ENCODE data around the gene CNTFR. TPM values are rescaled to one million over a fixed set of nuclear protein-coding genes. Genes with fewer than 3 reads are reported as not detected.

CNTFR gene
- polyA plus RNA-seq, 1 donor (not counting 4 experiments of a cell fraction or from before 2014, with no cell fraction given) = 0.42 TPM

- no peak overlapping the region for H3K9ac ChIP-seq (ENCODE audit: control insufficient read depth, extremely low read depth, insufficient read depth, low read length)
- peaks cover 8% of the 10 kb centered on the region for H3K4me1 ChIP-seq (ENCODE audit: control insufficient read depth, extremely low read depth, insufficient read depth, low read length)
- no peak overlapping the region for H2AFZ ChIP-seq (ENCODE audit: control insufficient read depth, low read length)
- H3K4me3 ChIP-seq (ENCODE audit: control insufficient read depth in 2 of 3, extremely low read depth in 1 of 3, insufficient read depth in 2 of 3, low read depth in 1 of 3, low read length in 3 of 3) = no peak overlapping the region
- H3K27ac ChIP-seq (ENCODE audit: control insufficient read depth, insufficient read depth, low read length) = no peak overlapping the region
- no peaks in the 10 kb centered on the region for H3K36me3 ChIP-seq (ENCODE audit: control insufficient read depth in 2 of 2, extremely low read depth in 1 of 2, insufficient read depth in 2 of 2, low read length in 2 of 2)
- H4K20me1 ChIP-seq (ENCODE audit: control insufficient read depth, extremely low read depth, insufficient read depth, low read length) = peaks cover 6% of the 10 kb centered on the region
- no peaks in the 10 kb centered on the region for H3K9me1 ChIP-seq (ENCODE audit: control insufficient read depth, extremely low read depth, insufficient read depth, low read length)
- H3K4me2 ChIP-seq (ENCODE audit: control insufficient read depth, extremely low read depth, insufficient read depth, low read depth, low read length) = no peak overlapping the region
- H3K9me3 ChIP-seq (ENCODE audit: control insufficient read depth, low read depth, low read length) = no peaks in the 10 kb centered on the region
- TF ChIP-seq CTCF (optimal IDR thresholded peaks at IDR 0.05 in 1 of 3, IDR thresholded peaks at IDR 0.05 in 1 of 3, conservative IDR thresholded peaks at IDR 0.05 in 1 of 3; ENCODE audit: extremely low read depth in 1 of 3, insufficient read depth in 2 of 3, low read length in 3 of 3) (no peak), EZH2 (IDR thresholded peaks at IDR 0.05; ENCODE audit: low read length) (no peak)
- dilution Hi-C loops (cut with MboI; ENCODE audit: extremely low pct_ligation_motif_present, low sequenced_read_pairs) = no loop called here
- peaks cover 15% of the 10 kb centered on the region for H3K27me3 ChIP-seq (ENCODE audit: control insufficient read depth, extremely low read depth, insufficient read depth, low read length)
- DNase-seq (ENCODE audit: low read depth, low spot score) (no peak), FAIRE-seq (no peak)
- H3K79me2 ChIP-seq (ENCODE audit: control insufficient read depth, insufficient read depth, low read length) = no peaks in the 10 kb centered on the region
Observed at GRCh38 chr9:34545497-34545896, 44.0 kb downstream of the CNTFR start.

GRCh38 chr9:34544035-34544434 is 45.5 kb downstream of the CNTFR start:
- H3K4me3 ChIP-seq (ENCODE audit: control insufficient read depth in 2 of 3, extremely low read depth in 1 of 3, insufficient read depth in 2 of 3, low read depth in 1 of 3, low read length in 3 of 3) = no peak overlapping the region
- H3K36me3 ChIP-seq (ENCODE audit: control insufficient read depth in 2 of 2, extremely low read depth in 1 of 2, insufficient read depth in 2 of 2, low read length in 2 of 2) = no peaks in the 10 kb centered on the region
- no peak for FAIRE-seq
- no peaks in the 10 kb centered on the region for H3K9me3 ChIP-seq (ENCODE audit: control insufficient read depth, low read depth, low read length)
- DNase-seq (ENCODE audit: low read depth, low spot score) = no peak
- no peak overlapping the region for H3K4me2 ChIP-seq (ENCODE audit: control insufficient read depth, extremely low read depth, insufficient read depth, low read depth, low read length)
- no peak overlapping the region for H3K27ac ChIP-seq (ENCODE audit: control insufficient read depth, insufficient read depth, low read length)
- no peaks in the 10 kb centered on the region for H3K9me1 ChIP-seq (ENCODE audit: control insufficient read depth, extremely low read depth, insufficient read depth, low read length)
- H3K27me3 ChIP-seq (ENCODE audit: control insufficient read depth, extremely low read depth, insufficient read depth, low read length) = peaks cover 10% of the 10 kb centered on the region
- H3K9ac ChIP-seq (ENCODE audit: control insufficient read depth, extremely low read depth, insufficient read depth, low read length) = no peak overlapping the region
- H3K4me1 ChIP-seq (ENCODE audit: control insufficient read depth, extremely low read depth, insufficient read depth, low read length) = peaks cover 8% of the 10 kb centered on the region
- TF ChIP-seq EZH2 (IDR thresholded peaks at IDR 0.05; ENCODE audit: low read length) (no peak), CTCF (optimal IDR thresholded peaks at IDR 0.05 in 1 of 3, IDR thresholded peaks at IDR 0.05 in 1 of 3, conservative IDR thresholded peaks at IDR 0.05 in 1 of 3; ENCODE audit: extremely low read depth in 1 of 3, insufficient read depth in 2 of 3, low read length in 3 of 3) (no peak)
- H4K20me1 ChIP-seq (ENCODE audit: control insufficient read depth, extremely low read depth, insufficient read depth, low read length) = peaks cover 6% of the 10 kb centered on the region
- no peak overlapping the region for H2AFZ ChIP-seq (ENCODE audit: control insufficient read depth, low read length)
- H3K79me2 ChIP-seq (ENCODE audit: control insufficient read depth, insufficient read depth, low read length) = no peaks in the 10 kb centered on the region
- dilution Hi-C loops (cut with MboI; ENCODE audit: extremely low pct_ligation_motif_present, low sequenced_read_pairs) = no loop called here
